Astrocyte (in vitro differentiated cells and primary cell): ENCODE results near the gene ADNP2. TPM values are rescaled to one million over a fixed set of nuclear protein-coding genes. Genes with fewer than 3 reads are reported as not detected.

ENCODE experiments used
- DNase-seq: peaks from one replicate; pipeline ENCODE4 v3.0.0-alpha.2; 2010; ENCODE audit warnings: low read depth
- FAIRE-seq: peaks from 2 replicates; lab custom pipeline; 2011; peaks lifted over from hg19 to GRCh38; lab: Jason Lieb, UNC
- H2AFZ ChIP-seq: 2 replicates; pipeline ENCODE4 v1.6.0; 2012; ENCODE audit warnings: low read depth, low read length, inconsistent platforms
- H3K27ac ChIP-seq: 2 replicates; pipeline ENCODE4 v1.5.1; 2011; ENCODE audit warnings: low read depth, low read length, inconsistent platforms
- H3K27me3 ChIP-seq: 2 replicates; pipeline ENCODE4 v1.6.0; 2011; ENCODE audit warnings: low read length, inconsistent platforms; ENCODE audit not compliant: insufficient read depth
- H3K36me3 ChIP-seq: 2 replicates; pipeline ENCODE4 v1.5.1; 2011; ENCODE audit warnings: low read length, inconsistent platforms; ENCODE audit not compliant: insufficient read depth
- H3K4me1 ChIP-seq: 2 replicates; pipeline ENCODE4 v1.5.1; 2011; ENCODE audit warnings: low read length, inconsistent platforms; ENCODE audit not compliant: insufficient read depth
- H3K4me2 ChIP-seq: 2 replicates; pipeline ENCODE4 v1.6.0; 2012; ENCODE audit warnings: low read length, inconsistent platforms
- H3K4me3 ChIP-seq: 2 replicates; pipeline ENCODE4 v1.5.1; 2011; ENCODE audit warnings: low read depth, mild to moderate bottlenecking, low read length, inconsistent platforms; ENCODE audit not compliant: insufficient read depth
- H3K79me2 ChIP-seq: 2 replicates; pipeline ENCODE4 v1.6.0; 2012; ENCODE audit warnings: mild to moderate bottlenecking, low read length, inconsistent platforms; ENCODE audit not compliant: insufficient read depth
- H3K9ac ChIP-seq: 2 replicates; pipeline ENCODE4 v1.6.0; 2012; ENCODE audit warnings: mild to moderate bottlenecking, low read length, inconsistent platforms
- H3K9me3 ChIP-seq: 2 replicates; pipeline ENCODE4 v1.5.1; 2012; ENCODE audit warnings: low read depth, mild to moderate bottlenecking, low read length, inconsistent platforms; ENCODE audit not compliant: insufficient read depth
- H4K20me1 ChIP-seq: 2 replicates; pipeline ENCODE4 v1.6.0; 2012; ENCODE audit warnings: low read length, inconsistent platforms; ENCODE audit not compliant: insufficient read depth
- H3K27ac Mint-ChIP-seq: one replicate; pipeline ENCODE4 v1.8.0; 2021; ENCODE audit warnings: mild to moderate bottlenecking, mixed read lengths; ENCODE audit not compliant: unreplicated experiment
- H3K27me3 Mint-ChIP-seq: one replicate; pipeline ENCODE4 v1.8.0; 2021; ENCODE audit warnings: low read depth, mixed read lengths; ENCODE audit not compliant: unreplicated experiment
- H3K36me3 Mint-ChIP-seq: one replicate; pipeline ENCODE4 v1.8.0; 2021; ENCODE audit warnings: low read depth, mixed read lengths; ENCODE audit not compliant: unreplicated experiment
- H3K4me1 Mint-ChIP-seq: one replicate; pipeline ENCODE4 v1.8.0; 2021; ENCODE audit warnings: low read depth, mixed read lengths; ENCODE audit not compliant: unreplicated experiment
- H3K4me3 Mint-ChIP-seq: one replicate; pipeline ENCODE4 v1.8.0; 2021; ENCODE audit warnings: mild to moderate bottlenecking, moderate library complexity, mixed read lengths; ENCODE audit not compliant: unreplicated experiment
- H3K9me3 Mint-ChIP-seq: one replicate; pipeline ENCODE4 v1.8.0; 2021; ENCODE audit warnings: mild to moderate bottlenecking, mixed read lengths; ENCODE audit not compliant: unreplicated experiment
- CTCF ChIP-seq: IDR thresholded peaks from 2 replicates; pipeline ENCODE4 v1.5.1; 2011; ENCODE audit warnings: low read depth, mild to moderate bottlenecking, inconsistent platforms, low read length, moderate library complexity; ENCODE audit not compliant: insufficient read depth
- EZH2 ChIP-seq: IDR thresholded peaks from 2 replicates; pipeline ENCODE4 v1.6.1; 2012; ENCODE audit warnings: mild to moderate bottlenecking, low read length, inconsistent platforms; ENCODE audit not compliant: insufficient read depth
- total RNA-seq: library from RNA; stranded (reverse); gene quantifications from 2 replicates; pipeline ENCODE4 v1.2.1, GENCODE V29; 2021

ADNP2 gene
- total RNA-seq, 1 donor from 2014 or later, result 20.5 TPM

GRCh38 chr18:80185545-80185944, 76.5 kb downstream of the ADNP2 start:
- peaks cover 20% of the 10 kb centered on the region for H4K20me1 ChIP-seq
- FAIRE-seq (peak; percentile 20), DNase-seq (no peak)
- no peaks in the 10 kb centered on the region for H3K4me1 ChIP-seq
- Mint-ChIP-seq H3K4me1 (peaks cover 10% of the 10 kb centered on the region), H3K36me3 (peaks cover 8% of the 10 kb centered on the region), H3K4me3 (no peak overlapping the region), H3K9me3 (no peaks in the 10 kb centered on the region), H3K27ac (no peak overlapping the region), H3K27me3 (no peaks in the 10 kb centered on the region)
- no peak overlapping the region for H3K4me3 ChIP-seq
- H2AFZ ChIP-seq, result no peak overlapping the region
- no peaks in the 10 kb centered on the region for H3K27me3 ChIP-seq
- no peak overlapping the region for H3K9ac ChIP-seq
- no peak overlapping the region for H3K4me2 ChIP-seq
- TF ChIP-seq CTCF, result no peak
- H3K27ac ChIP-seq, result no peak overlapping the region
- H3K36me3 ChIP-seq, result no peaks in the 10 kb centered on the region
- no peaks in the 10 kb centered on the region for H3K9me3 ChIP-seq
- no peaks in the 10 kb centered on the region for H3K79me2 ChIP-seq

GRCh38 chr18:80187956-80188642, 79.0 kb downstream of the ADNP2 start:
- Mint-ChIP-seq H3K4me3 (no peak overlapping the region), H3K4me1 (peaks cover 5% of the 10 kb centered on the region), H3K9me3 (no peaks in the 10 kb centered on the region), H3K27me3 (no peaks in the 10 kb centered on the region), H3K27ac (peak overlapping the region; percentile 77), H3K36me3 (peaks cover 11% of the 10 kb centered on the region)
- Histone ChIP-seq H3K9ac (no peak overlapping the region), H2AFZ (no peak overlapping the region), H3K27ac (no peak overlapping the region), H3K4me2 (no peak overlapping the region), H4K20me1 (peaks cover 12% of the 10 kb centered on the region), H3K27me3 (no peaks in the 10 kb centered on the region), H3K9me3 (no peaks in the 10 kb centered on the region), H3K79me2 (no peaks in the 10 kb centered on the region), H3K4me1 (no peaks in the 10 kb centered on the region), H3K4me3 (no peak overlapping the region), H3K36me3 (no peaks in the 10 kb centered on the region)
- TF ChIP-seq EZH2 (no peak), CTCF (no peak)
- FAIRE-seq, result no peak
- no peak for DNase-seq
